ENCODE data around the gene FAM76B. TPM values are rescaled to one million over a fixed set of nuclear protein-coding genes. Genes with fewer than 3 reads are reported as not detected.

The FAM76B gene
- total and polyA plus RNA-seq, 2 of the 13 experiments (the other 11 are each of a cell fraction or from before 2014, with no cell fraction given), result 20.2 to 24.2 TPM

DNA sequence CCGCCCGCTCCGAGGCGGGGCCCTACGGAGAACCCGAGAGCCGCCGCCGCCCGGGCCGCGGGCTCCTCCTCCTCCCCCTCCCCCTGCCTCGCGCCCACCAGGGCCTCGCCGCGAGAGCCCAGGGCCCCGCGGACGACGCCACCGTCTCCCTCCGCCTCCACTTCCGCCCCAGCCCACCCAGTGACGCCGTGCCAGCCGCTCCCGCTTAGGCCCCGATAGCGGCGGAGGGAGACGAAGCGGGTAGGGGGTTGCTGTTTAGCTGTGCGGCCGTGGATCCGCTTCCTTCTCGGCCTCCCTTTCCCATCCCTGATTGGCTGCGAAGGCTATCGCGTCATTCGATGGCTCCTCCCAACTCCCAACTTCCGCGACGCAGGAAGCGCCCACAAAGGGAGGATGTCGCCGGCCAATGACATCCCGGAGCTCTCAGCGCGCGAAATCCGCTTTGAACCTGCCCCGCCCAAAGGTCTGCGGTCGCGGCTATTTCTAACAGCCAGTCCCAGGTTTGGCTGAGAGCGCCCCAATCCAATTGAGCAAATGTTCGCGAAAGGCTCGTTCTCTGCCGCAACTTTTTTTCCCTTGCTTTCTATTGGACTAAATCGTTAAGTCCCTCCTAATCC, at the start of gene FAM76B (continued):
- TF ChIP-seq, protein P1, sequence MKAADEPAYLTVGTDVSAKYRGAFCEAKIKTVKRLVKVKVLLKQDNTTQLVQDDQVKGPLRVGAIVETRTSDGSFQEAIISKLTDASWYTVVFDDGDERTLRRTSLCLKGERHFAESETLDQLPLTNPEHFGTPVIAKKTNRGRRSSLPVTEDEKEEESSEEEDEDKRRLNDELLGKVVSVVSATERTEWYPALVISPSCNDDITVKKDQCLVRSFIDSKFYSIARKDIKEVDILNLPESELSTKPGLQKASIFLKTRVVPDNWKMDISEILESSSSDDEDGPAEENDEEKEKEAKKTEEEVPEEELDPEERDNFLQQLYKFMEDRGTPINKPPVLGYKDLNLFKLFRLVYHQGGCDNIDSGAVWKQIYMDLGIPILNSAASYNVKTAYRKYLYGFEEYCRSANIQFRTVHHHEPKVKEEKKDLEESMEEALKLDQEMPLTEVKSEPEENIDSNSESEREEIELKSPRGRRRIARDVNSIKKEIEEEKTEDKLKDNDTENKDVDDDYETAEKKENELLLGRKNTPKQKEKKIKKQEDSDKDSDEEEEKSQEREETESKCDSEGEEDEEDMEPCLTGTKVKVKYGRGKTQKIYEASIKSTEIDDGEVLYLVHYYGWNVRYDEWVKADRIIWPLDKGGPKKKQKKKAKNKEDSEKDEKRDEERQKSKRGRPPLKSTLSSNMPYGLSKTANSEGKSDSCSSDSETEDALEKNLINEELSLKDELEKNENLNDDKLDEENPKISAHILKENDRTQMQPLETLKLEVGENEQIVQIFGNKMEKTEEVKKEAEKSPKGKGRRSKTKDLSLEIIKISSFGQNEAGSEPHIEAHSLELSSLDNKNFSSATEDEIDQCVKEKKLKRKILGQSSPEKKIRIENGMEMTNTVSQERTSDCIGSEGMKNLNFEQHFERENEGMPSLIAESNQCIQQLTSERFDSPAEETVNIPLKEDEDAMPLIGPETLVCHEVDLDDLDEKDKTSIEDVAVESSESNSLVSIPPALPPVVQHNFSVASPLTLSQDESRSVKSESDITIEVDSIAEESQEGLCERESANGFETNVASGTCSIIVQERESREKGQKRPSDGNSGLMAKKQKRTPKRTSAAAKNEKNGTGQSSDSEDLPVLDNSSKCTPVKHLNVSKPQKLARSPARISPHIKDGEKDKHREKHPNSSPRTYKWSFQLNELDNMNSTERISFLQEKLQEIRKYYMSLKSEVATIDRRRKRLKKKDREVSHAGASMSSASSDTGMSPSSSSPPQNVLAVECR (CRISPR knock-in tag; IDR thresholded peaks at IDR 0.05; ENCODE audit: borderline replicate concordance), result peak; percentile 96
- no peak for TF ChIP-seq SATB2 (CRISPR knock-in tag; IDR thresholded peaks at IDR 0.05)
- no peak for TF ChIP-seq ZNF260 (CRISPR knock-in tag; IDR thresholded peaks at IDR 0.05; ENCODE audit: borderline replicate concordance, low read depth)
- peak; percentile 95; the same call in 1 of the 2 replicates for TF ChIP-seq ZBTB7A (CRISPR knock-in tag; IDR thresholded peaks at IDR 0.05)
- TF ChIP-seq ARID2 (CRISPR knock-in tag; IDR thresholded peaks at IDR 0.05; ENCODE audit: borderline replicate concordance), result no peak
- peak; percentile 46; the same call in 1 of the 2 replicates for TF ChIP-seq ZNF556 (CRISPR knock-in tag; IDR thresholded peaks at IDR 0.05; ENCODE audit: borderline replicate concordance)
- 0 out of 2 replicates have a peak, but pooled peaks have one; percentile 43 for TF ChIP-seq CENPT (CRISPR knock-in tag; IDR thresholded peaks at IDR 0.05; ENCODE audit: low read depth)
- TF ChIP-seq, protein P2, sequence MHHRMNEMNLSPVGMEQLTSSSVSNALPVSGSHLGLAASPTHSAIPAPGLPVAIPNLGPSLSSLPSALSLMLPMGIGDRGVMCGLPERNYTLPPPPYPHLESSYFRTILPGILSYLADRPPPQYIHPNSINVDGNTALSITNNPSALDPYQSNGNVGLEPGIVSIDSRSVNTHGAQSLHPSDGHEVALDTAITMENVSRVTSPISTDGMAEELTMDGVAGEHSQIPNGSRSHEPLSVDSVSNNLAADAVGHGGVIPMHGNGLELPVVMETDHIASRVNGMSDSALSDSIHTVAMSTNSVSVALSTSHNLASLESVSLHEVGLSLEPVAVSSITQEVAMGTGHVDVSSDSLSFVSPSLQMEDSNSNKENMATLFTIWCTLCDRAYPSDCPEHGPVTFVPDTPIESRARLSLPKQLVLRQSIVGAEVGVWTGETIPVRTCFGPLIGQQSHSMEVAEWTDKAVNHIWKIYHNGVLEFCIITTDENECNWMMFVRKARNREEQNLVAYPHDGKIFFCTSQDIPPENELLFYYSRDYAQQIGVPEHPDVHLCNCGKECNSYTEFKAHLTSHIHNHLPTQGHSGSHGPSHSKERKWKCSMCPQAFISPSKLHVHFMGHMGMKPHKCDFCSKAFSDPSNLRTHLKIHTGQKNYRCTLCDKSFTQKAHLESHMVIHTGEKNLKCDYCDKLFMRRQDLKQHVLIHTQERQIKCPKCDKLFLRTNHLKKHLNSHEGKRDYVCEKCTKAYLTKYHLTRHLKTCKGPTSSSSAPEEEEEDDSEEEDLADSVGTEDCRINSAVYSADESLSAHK (CRISPR knock-in tag; IDR thresholded peaks at IDR 0.05; ENCODE audit: borderline replicate concordance), result no peak
- TF ChIP-seq, protein P3, sequence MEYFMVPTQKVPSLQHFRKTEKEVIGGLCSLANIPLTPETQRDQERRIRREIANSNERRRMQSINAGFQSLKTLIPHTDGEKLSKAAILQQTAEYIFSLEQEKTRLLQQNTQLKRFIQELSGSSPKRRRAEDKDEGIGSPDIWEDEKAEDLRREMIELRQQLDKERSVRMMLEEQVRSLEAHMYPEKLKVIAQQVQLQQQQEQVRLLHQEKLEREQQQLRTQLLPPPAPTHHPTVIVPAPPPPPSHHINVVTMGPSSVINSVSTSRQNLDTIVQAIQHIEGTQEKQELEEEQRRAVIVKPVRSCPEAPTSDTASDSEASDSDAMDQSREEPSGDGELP (IDR thresholded peaks at IDR 0.05; ENCODE audit: borderline replicate concordance, low read depth), result peak; percentile 44; the same call in 1 of the 2 replicates
- no peak for TF ChIP-seq KLF15 (CRISPR knock-in tag; IDR thresholded peaks at IDR 0.05; ENCODE audit: borderline replicate concordance)
- TF ChIP-seq, protein P4, sequence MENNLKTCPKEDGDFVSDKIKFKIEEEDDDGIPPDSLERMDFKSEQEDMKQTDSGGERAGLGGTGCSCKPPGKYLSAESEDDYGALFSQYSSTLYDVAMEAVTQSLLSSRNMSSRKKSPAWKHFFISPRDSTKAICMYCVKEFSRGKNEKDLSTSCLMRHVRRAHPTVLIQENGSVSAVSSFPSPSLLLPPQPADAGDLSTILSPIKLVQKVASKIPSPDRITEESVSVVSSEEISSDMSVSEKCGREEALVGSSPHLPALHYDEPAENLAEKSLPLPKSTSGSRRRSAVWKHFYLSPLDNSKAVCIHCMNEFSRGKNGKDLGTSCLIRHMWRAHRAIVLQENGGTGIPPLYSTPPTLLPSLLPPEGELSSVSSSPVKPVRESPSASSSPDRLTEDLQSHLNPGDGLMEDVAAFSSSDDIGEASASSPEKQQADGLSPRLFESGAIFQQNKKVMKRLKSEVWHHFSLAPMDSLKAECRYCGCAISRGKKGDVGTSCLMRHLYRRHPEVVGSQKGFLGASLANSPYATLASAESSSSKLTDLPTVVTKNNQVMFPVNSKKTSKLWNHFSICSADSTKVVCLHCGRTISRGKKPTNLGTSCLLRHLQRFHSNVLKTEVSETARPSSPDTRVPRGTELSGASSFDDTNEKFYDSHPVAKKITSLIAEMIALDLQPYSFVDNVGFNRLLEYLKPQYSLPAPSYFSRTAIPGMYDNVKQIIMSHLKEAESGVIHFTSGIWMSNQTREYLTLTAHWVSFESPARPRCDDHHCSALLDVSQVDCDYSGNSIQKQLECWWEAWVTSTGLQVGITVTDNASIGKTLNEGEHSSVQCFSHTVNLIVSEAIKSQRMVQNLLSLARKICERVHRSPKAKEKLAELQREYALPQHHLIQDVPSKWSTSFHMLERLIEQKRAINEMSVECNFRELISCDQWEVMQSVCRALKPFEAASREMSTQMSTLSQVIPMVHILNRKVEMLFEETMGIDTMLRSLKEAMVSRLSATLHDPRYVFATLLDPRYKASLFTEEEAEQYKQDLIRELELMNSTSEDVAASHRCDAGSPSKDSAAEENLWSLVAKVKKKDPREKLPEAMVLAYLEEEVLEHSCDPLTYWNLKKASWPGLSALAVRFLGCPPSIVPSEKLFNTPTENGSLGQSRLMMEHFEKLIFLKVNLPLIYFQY (CRISPR knock-in tag; IDR thresholded peaks at IDR 0.05; ENCODE audit: borderline replicate concordance), result peak; percentile 82
- peak; percentile 63 for TF ChIP-seq FOSL2 (CRISPR knock-in tag; IDR thresholded peaks at IDR 0.05)
- TF ChIP-seq, protein P5, sequence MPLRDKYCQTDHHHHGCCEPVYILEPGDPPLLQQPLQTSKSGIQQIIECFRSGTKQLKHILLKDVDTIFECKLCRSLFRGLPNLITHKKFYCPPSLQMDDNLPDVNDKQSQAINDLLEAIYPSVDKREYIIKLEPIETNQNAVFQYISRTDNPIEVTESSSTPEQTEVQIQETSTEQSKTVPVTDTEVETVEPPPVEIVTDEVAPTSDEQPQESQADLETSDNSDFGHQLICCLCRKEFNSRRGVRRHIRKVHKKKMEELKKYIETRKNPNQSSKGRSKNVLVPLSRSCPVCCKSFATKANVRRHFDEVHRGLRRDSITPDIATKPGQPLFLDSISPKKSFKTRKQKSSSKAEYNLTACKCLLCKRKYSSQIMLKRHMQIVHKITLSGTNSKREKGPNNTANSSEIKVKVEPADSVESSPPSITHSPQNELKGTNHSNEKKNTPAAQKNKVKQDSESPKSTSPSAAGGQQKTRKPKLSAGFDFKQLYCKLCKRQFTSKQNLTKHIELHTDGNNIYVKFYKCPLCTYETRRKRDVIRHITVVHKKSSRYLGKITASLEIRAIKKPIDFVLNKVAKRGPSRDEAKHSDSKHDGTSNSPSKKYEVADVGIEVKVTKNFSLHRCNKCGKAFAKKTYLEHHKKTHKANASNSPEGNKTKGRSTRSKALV (CRISPR knock-in tag; IDR thresholded peaks at IDR 0.05), result no peak
